Gastroesophageal sphincter (tissue), 4 donors: ENCODE results near the gene ZNF562. TPM values are rescaled to one million over a fixed set of nuclear protein-coding genes. Genes with fewer than 3 reads are reported as not detected.
"Not testable (repeated sequence)": the region's sequence is repeated elsewhere in the genome, so short reads cannot be mapped to it uniquely, and the experiment has no call there.

Experiments used
- ATAC-seq: fragments of 150-250 bp; one replicate; pipeline ENCODE4 v1.9.1; 2016; ENCODE audit warnings: mild to moderate bottlenecking, moderate library complexity
- H3K27ac ChIP-seq, 4 donors: fragments of 200-600 bp; sonication (generic) in 3 of 4; 1 replicate in 3 of 4; 2 replicates in 1 of 4; pipeline ENCODE4 v1.5.1; 2016 to 2019
- H3K27me3 ChIP-seq: fragments of 200-600 bp; sonication (generic); one replicate; pipeline ENCODE4 v1.5.1; 2019
- H3K36me3 ChIP-seq, 2 donors: fragments of 200-600 bp; sonication (generic); one replicate each; pipeline ENCODE4 v1.5.1; 2019; ENCODE audit warnings: control low read depth in 1 of 2
- H3K4me1 ChIP-seq, 3 donors: fragments of 200-600 bp; sonication (generic); 1 replicate in 2 of 3; 2 replicates in 1 of 3; pipeline ENCODE4 v1.5.1; 2016 to 2019; ENCODE audit warnings: control low read depth in 2 of 3
- H3K4me3 ChIP-seq, 2 donors: fragments of 200-600 bp; sonication (generic); one replicate each; pipeline ENCODE4 v1.5.1; 2019; ENCODE audit warnings: mild to moderate bottlenecking in 1 of 2, moderate library complexity in 1 of 2
- H3K9me3 ChIP-seq, 3 donors: fragments of 200-600 bp; sonication (generic); one replicate each; pipeline ENCODE4 v1.5.1; 2017 to 2019; ENCODE audit warnings: control low read depth in 2 of 3
- CTCF ChIP-seq, 4 experiments: fragments of 200-600 bp in 2 of 4; fragments of 450-650 bp in 2 of 4; sonication (generic) in 1 of 4; IDR thresholded peaks; one replicate each; pipeline ENCODE4 v1.5.1; 2017 to 2019; ENCODE audit warnings: antibody characterized with exemption in 4 of 4, mild to moderate bottlenecking in 2 of 4, moderate library complexity in 2 of 4
- EP300 ChIP-seq: sonication (generic); formaldehyde crosslinking; IDR thresholded peaks from one replicate; pipeline ENCODE4 v1.6.1; 2017; ENCODE audit warnings: antibody characterized with exemption, mild to moderate bottlenecking
- POLR2A ChIP-seq, 2 donors: fragments of 450-650 bp; IDR thresholded peaks; one replicate each; pipeline ENCODE4 v1.6.1; 2017; ENCODE audit warnings: antibody characterized with exemption in 2 of 2, mild to moderate bottlenecking in 2 of 2, moderate library complexity in 1 of 2
- POLR2AphosphoS5 ChIP-seq: sonication (generic); formaldehyde crosslinking; IDR thresholded peaks from one replicate; pipeline ENCODE4 v1.6.1; 2017; ENCODE audit warnings: antibody characterized with exemption
- WGBS, 2 donors: methylation state at CpG; one replicate each; pipeline ENCODE4 v1.1.5; 2018; ENCODE audit warnings: low coverage in 1 of 2; 5-methylcytosine and 5-hydroxymethylcytosine counted together
- total RNA-seq, 4 donors: library from RNA; depleted of rRNA; stranded (reverse); fragments of >200 nt; gene quantifications; one replicate each; pipeline ENCODE4 v1.1.0, GENCODE V29; 2016

Gene ZNF562
- total RNA-seq, 4 donors from 2014 or later: 26.9 to 35.9 (median 30.5) TPM

- H3K4me1 ChIP-seq: no peaks in the 10 kb centered on the region
- H3K36me3 ChIP-seq: peaks cover 9 to 57% of the 10 kb centered on the region in 2 donors
- peaks cover 0 to 10% (median 0%) of the 10 kb centered on the region in 3 donors for H3K9me3 ChIP-seq
- 81 to 100% methylated on average over 2 of the region's 2 CpGs for WGBS, 2 donors
- H3K4me3 ChIP-seq: no peak overlapping the region
- H3K27me3 ChIP-seq: no peaks in the 10 kb centered on the region
- ATAC-seq: no peak
- no peak for TF ChIP-seq CTCF (IDR thresholded peaks at IDR 0.05)
- no peak overlapping the region for H3K27ac ChIP-seq
Observed at GRCh38 chr19:9658769-9659168, 16.1 kb downstream of the ZNF562 start.

GRCh38 chr19:9653066-9653555 is 21.8 kb downstream of the ZNF562 start:
- WGBS, 2 donors: 95 to 98% methylated on average over 3 to 5 of the region's 5 CpGs
- peaks cover 0 to 38% (median 0%) of the 10 kb centered on the region in 3 donors for H3K9me3 ChIP-seq
- not testable (repeated sequence) for ATAC-seq, H3K27me3 ChIP-seq, H3K4me3 ChIP-seq, H3K27ac ChIP-seq, H3K4me1 ChIP-seq
- H3K36me3 ChIP-seq: peaks cover 19 to 100% of the 10 kb centered on the region in 2 donors

- H3K4me1 ChIP-seq, H3K27me3 ChIP-seq, H3K4me3 ChIP-seq, H3K27ac ChIP-seq, ATAC-seq: not testable (repeated sequence)
- 92 to 100% methylated on average over 1 to 3 of the region's 3 CpGs for WGBS, 2 donors
- Histone ChIP-seq H3K36me3 (peaks cover 19 to 99% of the 10 kb centered on the region in 2 donors), H3K9me3 (peaks cover 0 to 38% (median 0%) of the 10 kb centered on the region in 3 donors)
Observed at GRCh38 chr19:9651464-9651863, 23.4 kb downstream of the ZNF562 start.

GRCh38 chr19:9650345-9650744 is 24.6 kb downstream of the ZNF562 start:
- TF ChIP-seq POLR2AphosphoS5 (no peak), EP300 (no peak), CTCF (IDR thresholded peaks at IDR 0.05) (no peak), POLR2A (IDR thresholded peaks at IDR 0.05) (no peak)
- Histone ChIP-seq H3K4me3 (no peak overlapping the region), H3K4me1 (no peaks in the 10 kb centered on the region), H3K27me3 (no peaks in the 10 kb centered on the region), H3K27ac (no peak overlapping the region), H3K9me3 (peaks cover 0 to 38% (median 0%) of the 10 kb centered on the region in 3 donors), H3K36me3 (peaks cover 19 to 96% of the 10 kb centered on the region in 2 donors)
- 91 to 100% methylated on average over 3 to 5 of the region's 5 CpGs for WGBS, 2 donors
- ATAC-seq: no peak

- H3K4me3 ChIP-seq: no peak overlapping the region
- WGBS, 2 donors: 67 to 100% methylated on average over 1 of the region's 1 CpG
- H3K4me1 ChIP-seq: no peaks in the 10 kb centered on the region
- peaks cover 0 to 80% of the 10 kb centered on the region in 2 donors for H3K36me3 ChIP-seq
- no peak overlapping the region for H3K27ac ChIP-seq
- H3K27me3 ChIP-seq: no peaks in the 10 kb centered on the region
- no peaks in the 10 kb centered on the region for H3K9me3 ChIP-seq
- no peak for ATAC-seq
- TF ChIP-seq EP300 (no peak), CTCF (IDR thresholded peaks at IDR 0.05) (no peak), POLR2A (IDR thresholded peaks at IDR 0.05) (no peak), POLR2AphosphoS5 (no peak)
Observed at GRCh38 chr19:9645472-9645871, 29.4 kb downstream of the ZNF562 start.

GRCh38 chr19:9644472-9644871 is 30.4 kb downstream of the ZNF562 start:
- 90 to 95% methylated on average over 3 to 4 of the region's 4 CpGs for WGBS, 2 donors
- H3K4me3 ChIP-seq: no peak overlapping the region
- H3K27me3 ChIP-seq: no peaks in the 10 kb centered on the region
- TF ChIP-seq CTCF (IDR thresholded peaks at IDR 0.05): no peak
- no peak for TF ChIP-seq EP300
- no peak for TF ChIP-seq POLR2AphosphoS5
- TF ChIP-seq POLR2A (IDR thresholded peaks at IDR 0.05): no peak
- ATAC-seq: no peak
- no peaks in the 10 kb centered on the region for H3K9me3 ChIP-seq
- no peak overlapping the region for H3K27ac ChIP-seq
- H3K36me3 ChIP-seq: peaks cover 0 to 77% of the 10 kb centered on the region in 2 donors
- no peaks in the 10 kb centered on the region for H3K4me1 ChIP-seq
